ENCODE results near the gene ZBTB44.
"Not testable (repeated sequence)": the region's sequence is repeated elsewhere in the genome, so short reads cannot be mapped to it uniquely, and the experiment has no call there.

The ZBTB44 gene

GRCh38 chr11:130313383-130314183 is 1.1 kb downstream of the ZBTB44 start:
- no peak for DNase-seq (ENCODE audit: low read depth in 3 of 3)

GRCh38 chr11:130312046-130312445 is 2.7 kb downstream of the ZBTB44 start:
- DNase-seq (ENCODE audit: low read depth in 3 of 3), result no peak

GRCh38 chr11:130310622-130311021 is 4.1 kb downstream of the ZBTB44 start:
- no peak for DNase-seq (ENCODE audit: low read depth in 3 of 3)

- no peak for DNase-seq (ENCODE audit: low read depth in 3 of 3)
These were observed 5.8 kb downstream of the ZBTB44 start for GRCh38 chr11:130308886-130309285.

GRCh38 chr11:130308059-130308458 is 6.7 kb downstream of the ZBTB44 start:
- DNase-seq (ENCODE audit: low read depth in 3 of 3), result no peak

- DNase-seq (ENCODE audit: low read depth in 3 of 3), result no peak
These were observed 10.1 kb downstream of the ZBTB44 start for GRCh38 chr11:130304651-130305050.

- DNase-seq (ENCODE audit: low read depth in 3 of 3), result no peak
These were observed 13.7 kb downstream of the ZBTB44 start for GRCh38 chr11:130301002-130301401.

- no peak for DNase-seq (ENCODE audit: low read depth in 3 of 3)
These were observed 14.2 kb downstream of the ZBTB44 start for GRCh38 chr11:130300567-130300966.

- no peak for DNase-seq (ENCODE audit: low read depth in 3 of 3)
These were observed 14.7 kb downstream of the ZBTB44 start for GRCh38 chr11:130299978-130300377.

- no peak for DNase-seq (ENCODE audit: low read depth in 3 of 3)
These were observed 19.1 kb downstream of the ZBTB44 start for GRCh38 chr11:130295657-130296056.

GRCh38 chr11:130282111-130282510 is 32.6 kb downstream of the ZBTB44 start:
- DNase-seq (ENCODE audit: low read depth in 3 of 3), result no peak

- not testable (repeated sequence) for DNase-seq (ENCODE audit: low read depth in 3 of 3)
These were observed 33.4 kb downstream of the ZBTB44 start for GRCh38 chr11:130281341-130281740.

GRCh38 chr11:130279989-130280388 is 34.7 kb downstream of the ZBTB44 start:
- DNase-seq (ENCODE audit: low read depth in 3 of 3), result no peak

- DNase-seq (ENCODE audit: low read depth in 3 of 3), result no peak
These were observed 36.0 kb downstream of the ZBTB44 start for GRCh38 chr11:130278745-130279144.

GRCh38 chr11:130278151-130278550 is 36.6 kb downstream of the ZBTB44 start:
- DNase-seq (ENCODE audit: low read depth in 3 of 3), result no peak

GRCh38 chr11:130272336-130272735 is 42.4 kb downstream of the ZBTB44 start:
- DNase-seq (ENCODE audit: low read depth in 3 of 3), result no peak

- no peak for DNase-seq (ENCODE audit: low read depth in 3 of 3)
These were observed 45.3 kb downstream of the ZBTB44 start for GRCh38 chr11:130269326-130269943.

- no peak for DNase-seq (ENCODE audit: low read depth in 3 of 3)
These were observed 51.4 kb downstream of the ZBTB44 start for GRCh38 chr11:130263351-130263750.

GRCh38 chr11:130262424-130262823 is 52.3 kb downstream of the ZBTB44 start:
- DNase-seq (ENCODE audit: low read depth in 3 of 3), result no peak

GRCh38 chr11:130261571-130261970 is 53.1 kb downstream of the ZBTB44 start:
- no peak for DNase-seq (ENCODE audit: low read depth in 3 of 3)

- DNase-seq (ENCODE audit: low read depth in 3 of 3), result no peak
These were observed 54.0 kb downstream of the ZBTB44 start for GRCh38 chr11:130260742-130261141.

GRCh38 chr11:130260080-130260627 is 54.6 kb downstream of the ZBTB44 start:
- no peak for DNase-seq (ENCODE audit: low read depth in 3 of 3)

GRCh38 chr11:130251763-130252162 is 63.0 kb downstream of the ZBTB44 start:
- not testable (repeated sequence) for DNase-seq (ENCODE audit: low read depth in 3 of 3)
